WTC11 (cell line): Measurements from ENCODE around the gene CCDC134. TPM values are rescaled to one million over a fixed set of nuclear protein-coding genes. Genes with fewer than 3 reads are reported as not detected.
"Not testable (repeated sequence)": the region's sequence is repeated elsewhere in the genome, so short reads cannot be mapped to it uniquely, and the experiment has no call there.

Source experiments
- ATAC-seq: fragments of 200-7000 bp; cut with Tn5 transposase; 2 replicates; pipeline ENCODE4 v1.10.0; 2021; ENCODE audit warnings: mild to moderate bottlenecking, moderate library complexity
- CTCF ChIA-PET: fragments of 300-600 bp; sonication (Branson Sonifier 250); formaldehyde crosslinking; loops from one replicate; lab custom pipeline; 2021; ENCODE audit warnings: antibody characterized with exemption; lab: Charles Lee
- POLR2A ChIA-PET: fragments of 350-600 bp; sonication (Branson Sonifier 250); formaldehyde crosslinking; loops from one replicate; lab custom pipeline; 2021; ENCODE audit warnings: antibody characterized with exemption; lab: Charles Lee
- DNase-seq: peaks from one replicate; pipeline ENCODE4 v3.0.0; 2021; ENCODE audit warnings: low spot score
- H3K27ac Mint-ChIP-seq: 2 replicates; pipeline ENCODE4 v1.8.0; 2021; ENCODE audit warnings: mixed read lengths
- H3K27me3 Mint-ChIP-seq: 2 replicates; pipeline ENCODE4 v1.8.0; 2021; ENCODE audit warnings: low read depth, mild to moderate bottlenecking, moderate library complexity, mixed read lengths
- H3K36me3 Mint-ChIP-seq: 2 replicates; pipeline ENCODE4 v1.8.0; 2021; ENCODE audit warnings: mixed read lengths
- H3K4me1 Mint-ChIP-seq: 2 replicates; pipeline ENCODE4 v1.8.0; 2022; ENCODE audit warnings: mixed read lengths
- H3K4me3 Mint-ChIP-seq: 2 replicates; pipeline ENCODE4 v1.8.0; 2021; ENCODE audit warnings: mild to moderate bottlenecking, moderate library complexity, mixed read lengths
- H3K9me3 Mint-ChIP-seq: 2 replicates; pipeline ENCODE4 v1.8.0; 2021; ENCODE audit warnings: mixed read lengths
- ATF2 ChIP-seq: sonication (generic); formaldehyde crosslinking; IDR thresholded peaks from 2 replicates; pipeline ENCODE4 v1.8.1; 2022; ENCODE audit warnings: low read depth, missing genetic modification reagents, borderline replicate concordance
- CBFB ChIP-seq: sonication (generic); formaldehyde crosslinking; IDR thresholded peaks from 2 replicates; pipeline ENCODE4 v1.8.1; 2022; ENCODE audit warnings: mild to moderate bottlenecking, low read depth, missing genetic modification reagents
- CDX4 ChIP-seq: fragments of 250-450 bp; sonication (Bioruptor Pico); IDR thresholded peaks from 2 replicates; pipeline ENCODE4 v1.9.0; 2021; ENCODE audit warnings: moderate library complexity, mild to moderate bottlenecking, inconsistent platforms, borderline replicate concordance
- E2F4 ChIP-seq: sonication (generic); formaldehyde crosslinking; IDR thresholded peaks from 2 replicates; pipeline ENCODE4 v1.8.1; 2022; ENCODE audit warnings: low read depth, mild to moderate bottlenecking, moderate library complexity, missing genetic modification reagents, borderline replicate concordance
- FOXP1 ChIP-seq: sonication (generic); formaldehyde crosslinking; IDR thresholded peaks from 2 replicates; pipeline ENCODE4 v1.8.0; 2022; ENCODE audit warnings: missing genetic modification reagents, mild to moderate bottlenecking, moderate library complexity, borderline replicate concordance
- JAZF1 ChIP-seq: fragments of 250-450 bp; sonication (Bioruptor Pico); IDR thresholded peaks from 2 replicates; pipeline ENCODE4 v1.9.0; 2021; ENCODE audit warnings: moderate library complexity, mild to moderate bottlenecking, inconsistent platforms
- NFE2L1 ChIP-seq: sonication (generic); formaldehyde crosslinking; IDR thresholded peaks from 2 replicates; pipeline ENCODE4 v1.8.1; 2023; ENCODE audit warnings: missing genetic modification reagents
- NFYB ChIP-seq: sonication (generic); formaldehyde crosslinking; conservative IDR thresholded peaks from 2 replicates; pipeline ENCODE4 v1.8.0; 2022; ENCODE audit warnings: low read depth, missing genetic modification reagents
- NR2C2 ChIP-seq: sonication (generic); formaldehyde crosslinking; IDR thresholded peaks from 2 replicates; pipeline ENCODE4 v1.8.0; 2022; ENCODE audit warnings: mild to moderate bottlenecking, missing genetic modification reagents
- TEAD1 ChIP-seq: sonication (generic); formaldehyde crosslinking; IDR thresholded peaks from 2 replicates; pipeline ENCODE4 v1.8.0; 2022; ENCODE audit warnings: mild to moderate bottlenecking, missing genetic modification reagents
- ZBTB21 ChIP-seq: sonication (generic); formaldehyde crosslinking; IDR thresholded peaks from 2 replicates; pipeline ENCODE4 v1.8.1; 2023; ENCODE audit warnings: mild to moderate bottlenecking, missing genetic modification reagents, borderline replicate concordance
- ZNF232 ChIP-seq: sonication (generic); formaldehyde crosslinking; IDR thresholded peaks from 2 replicates; pipeline ENCODE4 v1.8.0; 2022; ENCODE audit warnings: mild to moderate bottlenecking, missing genetic modification reagents
- ZNF281 ChIP-seq: sonication (generic); formaldehyde crosslinking; IDR thresholded peaks from 2 replicates; pipeline ENCODE4 v1.8.0; 2023; ENCODE audit warnings: mild to moderate bottlenecking, missing genetic modification reagents
- ZNF512 ChIP-seq: sonication (generic); formaldehyde crosslinking; IDR thresholded peaks from 2 replicates; pipeline ENCODE4 v1.8.1; 2022; ENCODE audit warnings: missing genetic modification reagents, borderline replicate concordance
- total RNA-seq: library from RNA; stranded (reverse); gene quantifications from 3 replicates; pipeline ENCODE4 v1.2.3, GENCODE V29; 2021

CCDC134 gene
- total RNA-seq, 1 experiment from 2014 or later: 19.0 TPM

GRCh38 chr22:41863472-41863871 is 63.0 kb downstream of the CCDC134 start (continued):
- TF ChIP-seq ZNF512 (CRISPR knock-in tag): no peak

- Mint-ChIP-seq H3K4me1 (peaks cover under 1% of the 10 kb centered on the region), H3K9me3 (no peaks in the 10 kb centered on the region), H3K36me3 (peaks cover 56% of the 10 kb centered on the region), H3K4me3 (no peak overlapping the region), H3K27ac (no peak overlapping the region), H3K27me3 (no peaks in the 10 kb centered on the region)
- POLR2A ChIA-PET: no interaction called here
- no peak for ATAC-seq
- no peak for DNase-seq
- CTCF ChIA-PET: no interaction called here
- TF ChIP-seq ATF2 (CRISPR knock-in tag): no peak
- no peak for TF ChIP-seq TEAD1 (CRISPR knock-in tag)
- TF ChIP-seq ZBTB21 (CRISPR knock-in tag): no peak
- TF ChIP-seq ZNF281 (CRISPR knock-in tag): no peak
- TF ChIP-seq CBFB (CRISPR knock-in tag): no peak
- TF ChIP-seq NFE2L1 (CRISPR knock-in tag): no peak
- TF ChIP-seq NFYB (CRISPR knock-in tag): no peak
- TF ChIP-seq ZNF232 (CRISPR knock-in tag): no peak
- TF ChIP-seq JAZF1 (CRISPR knock-in tag): no peak
- no peak for TF ChIP-seq E2F4
- TF ChIP-seq CDX4 (CRISPR knock-in tag): no peak
- no peak for TF ChIP-seq NR2C2
- no peak for TF ChIP-seq FOXP1 (CRISPR knock-in tag)
Measured at GRCh38 chr22:41868556-41868955, 68.1 kb downstream of the CCDC134 start.

- H3K27me3 Mint-ChIP-seq, H3K4me1 Mint-ChIP-seq, DNase-seq, CTCF ChIA-PET, H3K9me3 Mint-ChIP-seq, ATAC-seq, H3K4me3 Mint-ChIP-seq, POLR2A ChIA-PET: not testable (repeated sequence)
- Mint-ChIP-seq H3K27ac (0 out of 2 replicates have a peak overlapping the region, but pooled peaks have one; percentile 57), H3K36me3 (peaks cover 68% of the 10 kb centered on the region)
Measured at GRCh38 chr22:41870081-41870480, 69.6 kb downstream of the CCDC134 start.
